GM21515 (cell line): Measurements from ENCODE around the gene CT45A5.
"Not testable (repeated sequence)": the region's sequence is repeated elsewhere in the genome, so short reads cannot be mapped to it uniquely, and the experiment has no call there.

Experiments
- ATAC-seq: cut with Tn5 transposase; IDR thresholded peaks from one replicate; pipeline ENCODE4 v1.9.1; 2021; ENCODE audit not compliant: unreplicated experiment

The CT45A5 gene

GRCh38 chrX:135785403-135785802, at the start of gene CT45A5:
CT45A5 (minus strand) TSS chrX:135785503; CDS start chrX:135781729, 3,774 bp downstream.
- ATAC-seq, result not testable (repeated sequence)

- not testable (repeated sequence) for ATAC-seq
Observed at GRCh38 chrX:135819912-135820311, 34.6 kb upstream of the CT45A5 start, which contains the start of gene CT45A2. CT45A2 (minus strand) TSS chrX:135820012; CDS start chrX:135816265, 3,747 bp downstream.

GRCh38 chrX:135802687-135803086, 17.4 kb upstream of the CT45A5 start, which contains the start of gene CT45A6:
CT45A6 (minus strand) TSS chrX:135802787; CDS start chrX:135798993, 3,794 bp downstream.
- ATAC-seq, result not testable (repeated sequence)

- ATAC-seq, result not testable (repeated sequence)
Observed at GRCh38 chrX:135768091-135768490, 17.2 kb downstream of the CT45A5 start, which contains the start of gene CT45A3. CT45A3 (minus strand) TSS chrX:135768191; CDS start chrX:135764444, 3,747 bp downstream.

GRCh38 chrX:135744739-135745138, 40.6 kb downstream of the CT45A5 start:
- not testable (repeated sequence) for ATAC-seq

GRCh38 chrX:135741192-135741715, 44.0 kb downstream of the CT45A5 start:
- no peak for ATAC-seq

- no peak for ATAC-seq
Observed at GRCh38 chrX:135740681-135741149, 44.6 kb downstream of the CT45A5 start.

GRCh38 chrX:135737366-135738071, 47.8 kb downstream of the CT45A5 start:
- ATAC-seq, result no peak

- not testable (repeated sequence) for ATAC-seq
Observed at GRCh38 chrX:135734666-135735065, 50.6 kb downstream of the CT45A5 start.
